ENCODE measurements around the gene CLSTN2.

The CLSTN2 gene

GRCh38 chr3:140461250-140461649 lies 526.3 kb downstream of the CLSTN2 start:
- Histone ChIP-seq H3K36me3 (ENCODE audit: insufficient read depth, low read length) (no peaks in the 10 kb centered on the region), H3K4me3 (ENCODE audit: low read length) (no peak overlapping the region), H3K27me3 (ENCODE audit: insufficient read depth, low read length) (no peaks in the 10 kb centered on the region), H2AFZ (ENCODE audit: low read depth, low read length) (no peak overlapping the region), H3K9me3 (ENCODE audit: low read length) (no peaks in the 10 kb centered on the region), H3K4me1 (ENCODE audit: insufficient read depth, low read length) (no peaks in the 10 kb centered on the region)

GRCh38 chr3:140463355-140463754 lies 528.4 kb downstream of the CLSTN2 start:
- Histone ChIP-seq H3K36me3 (ENCODE audit: insufficient read depth, low read length) (no peaks in the 10 kb centered on the region), H3K27me3 (ENCODE audit: insufficient read depth, low read length) (no peaks in the 10 kb centered on the region), H3K9me3 (ENCODE audit: low read length) (no peaks in the 10 kb centered on the region), H3K4me1 (ENCODE audit: insufficient read depth, low read length) (no peaks in the 10 kb centered on the region), H3K4me3 (ENCODE audit: low read length) (no peak overlapping the region), H2AFZ (ENCODE audit: low read depth, low read length) (no peak overlapping the region)

- Histone ChIP-seq H3K36me3 (ENCODE audit: insufficient read depth, low read length) (no peaks in the 10 kb centered on the region), H3K27me3 (ENCODE audit: insufficient read depth, low read length) (no peaks in the 10 kb centered on the region), H3K9me3 (ENCODE audit: low read length) (no peaks in the 10 kb centered on the region), H3K4me3 (ENCODE audit: low read length) (no peak overlapping the region), H2AFZ (ENCODE audit: low read depth, low read length) (no peak overlapping the region), H3K4me1 (ENCODE audit: insufficient read depth, low read length) (no peaks in the 10 kb centered on the region)
These were observed 531.0 kb downstream of the CLSTN2 start for GRCh38 chr3:140465988-140466387.

GRCh38 chr3:140466535-140466934 lies 531.5 kb downstream of the CLSTN2 start:
- Histone ChIP-seq H3K9me3 (ENCODE audit: low read length) (no peaks in the 10 kb centered on the region), H3K36me3 (ENCODE audit: insufficient read depth, low read length) (no peaks in the 10 kb centered on the region), H3K27me3 (ENCODE audit: insufficient read depth, low read length) (no peaks in the 10 kb centered on the region), H3K4me3 (ENCODE audit: low read length) (no peak overlapping the region), H2AFZ (ENCODE audit: low read depth, low read length) (no peak overlapping the region), H3K4me1 (ENCODE audit: insufficient read depth, low read length) (no peaks in the 10 kb centered on the region)

- Histone ChIP-seq H3K4me3 (ENCODE audit: low read length) (no peak overlapping the region), H3K27me3 (ENCODE audit: insufficient read depth, low read length) (no peaks in the 10 kb centered on the region), H2AFZ (ENCODE audit: low read depth, low read length) (no peak overlapping the region), H3K36me3 (ENCODE audit: insufficient read depth, low read length) (no peaks in the 10 kb centered on the region), H3K9me3 (ENCODE audit: low read length) (no peaks in the 10 kb centered on the region), H3K4me1 (ENCODE audit: insufficient read depth, low read length) (no peaks in the 10 kb centered on the region)
These were observed 532.2 kb downstream of the CLSTN2 start for GRCh38 chr3:140467104-140467577.

GRCh38 chr3:140467796-140468315 lies 532.9 kb downstream of the CLSTN2 start:
- no peaks in the 10 kb centered on the region for H3K4me1 ChIP-seq (ENCODE audit: insufficient read depth, low read length)
- no peak overlapping the region for H2AFZ ChIP-seq (ENCODE audit: low read depth, low read length)

GRCh38 chr3:140468407-140468806 lies 533.4 kb downstream of the CLSTN2 start:
- Histone ChIP-seq H3K36me3 (ENCODE audit: insufficient read depth, low read length) (no peaks in the 10 kb centered on the region), H3K4me1 (ENCODE audit: insufficient read depth, low read length) (no peaks in the 10 kb centered on the region)

More at GRCh38 chr3:140467796-140468315, 532.9 kb downstream of the CLSTN2 start:
- Histone ChIP-seq H3K36me3 (ENCODE audit: insufficient read depth, low read length) (no peaks in the 10 kb centered on the region), H3K9me3 (ENCODE audit: low read length) (no peaks in the 10 kb centered on the region), H3K27me3 (ENCODE audit: insufficient read depth, low read length) (no peaks in the 10 kb centered on the region), H3K4me3 (ENCODE audit: low read length) (no peak overlapping the region)

GRCh38 chr3:140469491-140469890 lies 534.5 kb downstream of the CLSTN2 start:
- H3K9me3 ChIP-seq (ENCODE audit: low read length): no peaks in the 10 kb centered on the region

More at GRCh38 chr3:140468407-140468806, 533.4 kb downstream of the CLSTN2 start:
- Histone ChIP-seq H3K9me3 (ENCODE audit: low read length) (no peaks in the 10 kb centered on the region), H3K27me3 (ENCODE audit: insufficient read depth, low read length) (no peaks in the 10 kb centered on the region), H3K4me3 (ENCODE audit: low read length) (no peak overlapping the region), H2AFZ (ENCODE audit: low read depth, low read length) (no peak overlapping the region)

GRCh38 chr3:140470211-140470610 lies 535.2 kb downstream of the CLSTN2 start:
- Histone ChIP-seq H3K27me3 (ENCODE audit: insufficient read depth, low read length) (no peaks in the 10 kb centered on the region), H3K4me3 (ENCODE audit: low read length) (no peak overlapping the region), H3K36me3 (ENCODE audit: insufficient read depth, low read length) (no peaks in the 10 kb centered on the region), H2AFZ (ENCODE audit: low read depth, low read length) (no peak overlapping the region), H3K9me3 (ENCODE audit: low read length) (no peaks in the 10 kb centered on the region), H3K4me1 (ENCODE audit: insufficient read depth, low read length) (no peaks in the 10 kb centered on the region)

More at GRCh38 chr3:140469491-140469890, 534.5 kb downstream of the CLSTN2 start:
- no peaks in the 10 kb centered on the region for H3K36me3 ChIP-seq (ENCODE audit: insufficient read depth, low read length)
- H2AFZ ChIP-seq (ENCODE audit: low read depth, low read length): no peak overlapping the region
- H3K27me3 ChIP-seq (ENCODE audit: insufficient read depth, low read length): no peaks in the 10 kb centered on the region
- H3K4me3 ChIP-seq (ENCODE audit: low read length): no peak overlapping the region
- no peaks in the 10 kb centered on the region for H3K4me1 ChIP-seq (ENCODE audit: insufficient read depth, low read length)

GRCh38 chr3:140470962-140471361 lies 536.0 kb downstream of the CLSTN2 start:
- Histone ChIP-seq H3K9me3 (ENCODE audit: low read length) (no peaks in the 10 kb centered on the region), H3K4me1 (ENCODE audit: insufficient read depth, low read length) (no peaks in the 10 kb centered on the region), H3K4me3 (ENCODE audit: low read length) (no peak overlapping the region), H3K36me3 (ENCODE audit: insufficient read depth, low read length) (no peaks in the 10 kb centered on the region), H3K27me3 (ENCODE audit: insufficient read depth, low read length) (no peaks in the 10 kb centered on the region), H2AFZ (ENCODE audit: low read depth, low read length) (no peak overlapping the region)

GRCh38 chr3:140472306-140473020 lies 537.5 kb downstream of the CLSTN2 start:
- no peaks in the 10 kb centered on the region for H3K4me1 ChIP-seq (ENCODE audit: insufficient read depth, low read length)
- H2AFZ ChIP-seq (ENCODE audit: low read depth, low read length): no peak overlapping the region
- H3K27me3 ChIP-seq (ENCODE audit: insufficient read depth, low read length): no peaks in the 10 kb centered on the region

GRCh38 chr3:140487566-140487965 lies 552.6 kb downstream of the CLSTN2 start:
- Histone ChIP-seq H2AFZ (ENCODE audit: low read depth, low read length) (no peak overlapping the region), H3K4me3 (ENCODE audit: low read length) (no peak overlapping the region), H3K27me3 (ENCODE audit: insufficient read depth, low read length) (no peaks in the 10 kb centered on the region), H3K9me3 (ENCODE audit: low read length) (no peaks in the 10 kb centered on the region), H3K36me3 (ENCODE audit: insufficient read depth, low read length) (no peaks in the 10 kb centered on the region), H3K4me1 (ENCODE audit: insufficient read depth, low read length) (no peaks in the 10 kb centered on the region)

More at GRCh38 chr3:140472306-140473020, 537.5 kb downstream of the CLSTN2 start:
- Histone ChIP-seq H3K4me3 (ENCODE audit: low read length) (no peak overlapping the region), H3K9me3 (ENCODE audit: low read length) (no peaks in the 10 kb centered on the region), H3K36me3 (ENCODE audit: insufficient read depth, low read length) (no peaks in the 10 kb centered on the region)

- Histone ChIP-seq H2AFZ (ENCODE audit: low read depth, low read length) (no peak overlapping the region), H3K4me3 (ENCODE audit: low read length) (no peak overlapping the region), H3K36me3 (ENCODE audit: insufficient read depth, low read length) (no peaks in the 10 kb centered on the region), H3K9me3 (ENCODE audit: low read length) (no peaks in the 10 kb centered on the region), H3K4me1 (ENCODE audit: insufficient read depth, low read length) (no peaks in the 10 kb centered on the region), H3K27me3 (ENCODE audit: insufficient read depth, low read length) (no peaks in the 10 kb centered on the region)
These were observed 558.3 kb downstream of the CLSTN2 start for GRCh38 chr3:140493271-140493670.

Measured in neuron (in vitro differentiated cells).